Mesendoderm (in vitro differentiated cells): ENCODE results near the gene RAB6B.

ENCODE experiments used
- DNase-seq: peaks from one replicate; pipeline ENCODE4 v3.0.0; 2013
- H2AK5ac ChIP-seq: 2 replicates; pipeline ENCODE4 v1.6.1; 2013; ENCODE audit warnings: low read length, inconsistent platforms
- H2BK120ac ChIP-seq: 2 replicates; pipeline ENCODE4 v1.6.1; 2013; ENCODE audit warnings: low read depth, mild to moderate bottlenecking, low read length, moderate library complexity, mixed read lengths
- H2BK15ac ChIP-seq: replicated peaks from 2 replicates; pipeline ENCODE4 v1.6.1; 2013; ENCODE audit warnings: low read depth, mild to moderate bottlenecking, moderate library complexity
- H2BK5ac ChIP-seq: 2 replicates; pipeline ENCODE4 v1.6.1; 2013; ENCODE audit warnings: low read length, inconsistent platforms
- H3K18ac ChIP-seq: 2 replicates; pipeline ENCODE4 v1.6.1; 2013; ENCODE audit warnings: mild to moderate bottlenecking, low read length, mixed read lengths
- H3K23ac ChIP-seq: one replicate; pipeline ENCODE4 v1.6.1; 2013; ENCODE audit warnings: low read length
- H3K27ac ChIP-seq: 2 replicates; pipeline ENCODE4 v1.5.1; 2013; ENCODE audit warnings: low read depth, mild to moderate bottlenecking, inconsistent platforms, low read length, moderate library complexity
- H3K27me3 ChIP-seq: 2 replicates; pipeline ENCODE4 v1.6.1; 2013; ENCODE audit warnings: low read length, control low read depth, mild to moderate bottlenecking, inconsistent platforms; ENCODE audit not compliant: insufficient read depth, poor library complexity
- H3K36me3 ChIP-seq: 2 replicates; pipeline ENCODE4 v1.6.1; 2013; ENCODE audit warnings: low read length, inconsistent platforms; ENCODE audit not compliant: control insufficient read depth, insufficient read depth
- H3K4ac ChIP-seq: one replicate; pipeline ENCODE4 v1.6.1; 2013; ENCODE audit warnings: low read depth, mild to moderate bottlenecking, low read length, moderate library complexity
- H3K4me1 ChIP-seq: 2 replicates; pipeline ENCODE4 v1.6.1; 2013; ENCODE audit warnings: low read depth, low read length, inconsistent platforms; ENCODE audit not compliant: control insufficient read depth
- H3K4me2 ChIP-seq: 2 replicates; pipeline ENCODE4 v1.6.1; 2013; ENCODE audit warnings: low read length
- H3K4me3 ChIP-seq: 2 replicates; pipeline ENCODE4 v1.5.1; 2013; ENCODE audit warnings: mild to moderate bottlenecking, low read length
- H3K56ac ChIP-seq: one replicate; pipeline ENCODE4 v1.6.1; 2013; ENCODE audit warnings: low read length
- H3K79me1 ChIP-seq: 2 replicates; pipeline ENCODE4 v1.6.1; 2013; ENCODE audit warnings: low read length, inconsistent platforms
- H3K79me2 ChIP-seq: 2 replicates; pipeline ENCODE4 v1.6.1; 2013; ENCODE audit warnings: mild to moderate bottlenecking, low read length; ENCODE audit not compliant: control insufficient read depth, insufficient read depth
- H3K9ac ChIP-seq: 2 replicates; pipeline ENCODE4 v1.6.1; 2013; ENCODE audit warnings: low read length, inconsistent platforms
- H4K5ac ChIP-seq: one replicate; pipeline ENCODE4 v1.6.1; 2013; ENCODE audit warnings: low read length
- H4K8ac ChIP-seq: one replicate; pipeline ENCODE4 v1.6.1; 2013; ENCODE audit warnings: low read depth, mild to moderate bottlenecking, control low read depth, low read length, moderate library complexity
- WGBS: extraction: QIAGEN DNeasy Blood & Tissue Kit; methylation state at CpG from one replicate; pipeline ENCODE4 v1.1.7; 2013; ENCODE audit warnings: low lambda C conversion rate, missing lambda C conversion rate; ENCODE audit not compliant: insufficient coverage; ENCODE audit errors: extremely low coverage; 5-methylcytosine and 5-hydroxymethylcytosine counted together

The RAB6B gene

DNA sequence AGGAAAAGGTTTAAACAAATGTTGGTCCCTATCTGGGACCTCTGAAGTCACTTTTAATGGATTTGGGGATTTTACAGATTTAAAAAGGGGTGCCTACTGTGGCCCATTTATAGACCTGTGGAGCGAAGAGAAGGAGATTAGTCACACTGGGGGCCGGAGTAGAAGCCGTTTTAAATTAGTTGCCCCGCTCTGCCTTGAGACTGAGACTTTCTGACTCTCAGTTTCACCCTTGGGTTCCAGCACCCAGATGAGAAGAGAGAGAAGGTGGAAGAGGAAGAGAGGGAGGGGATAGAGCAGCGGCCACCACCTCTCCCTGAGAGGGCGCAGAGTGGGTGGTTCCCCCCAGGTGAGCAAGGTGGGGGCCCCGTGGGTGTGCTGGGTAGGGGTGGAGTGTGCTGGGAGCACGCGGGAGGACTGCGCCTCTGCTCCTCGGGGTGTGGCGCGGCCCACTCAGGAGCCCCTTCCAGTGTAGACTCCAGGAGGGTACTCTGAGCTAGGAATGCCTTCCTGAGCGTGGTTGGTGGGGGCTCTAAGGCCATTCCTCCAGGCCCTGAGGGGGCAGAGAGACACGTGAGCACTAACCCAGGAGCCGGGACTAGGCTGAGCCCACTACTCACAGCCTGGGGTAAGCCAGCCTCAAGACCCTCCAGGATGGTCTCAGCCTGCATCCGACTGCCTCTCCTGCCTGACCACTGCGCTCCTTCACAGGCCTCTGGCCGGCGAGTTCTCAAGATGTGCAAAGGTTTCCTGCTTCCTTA, 32.6 kb upstream of the RAB6B start:
- Histone ChIP-seq H2BK15ac (no peak overlapping the region), H3K27ac (no peak overlapping the region), H3K79me2 (no peaks in the 10 kb centered on the region), H4K5ac (no peak overlapping the region), H4K8ac (no peak overlapping the region), H3K36me3 (no peaks in the 10 kb centered on the region), H3K18ac (no peak overlapping the region), H3K27me3 (no peaks in the 10 kb centered on the region), H3K4me3 (no peak overlapping the region), H2AK5ac (no peak overlapping the region), H2BK5ac (no peak overlapping the region), H3K56ac (peak overlapping the region; percentile 80), H2BK120ac (no peak overlapping the region), H3K23ac (no peak overlapping the region), H3K4me2 (no peak overlapping the region), H3K9ac (no peak overlapping the region), H3K4ac (no peak overlapping the region), H3K4me1 (peaks cover 3% of the 10 kb centered on the region), H3K79me1 (no peaks in the 10 kb centered on the region)
- DNase-seq, result no peak
- WGBS, result no CpG with 5 or more reads among the region's 20 CpGs

DNA sequence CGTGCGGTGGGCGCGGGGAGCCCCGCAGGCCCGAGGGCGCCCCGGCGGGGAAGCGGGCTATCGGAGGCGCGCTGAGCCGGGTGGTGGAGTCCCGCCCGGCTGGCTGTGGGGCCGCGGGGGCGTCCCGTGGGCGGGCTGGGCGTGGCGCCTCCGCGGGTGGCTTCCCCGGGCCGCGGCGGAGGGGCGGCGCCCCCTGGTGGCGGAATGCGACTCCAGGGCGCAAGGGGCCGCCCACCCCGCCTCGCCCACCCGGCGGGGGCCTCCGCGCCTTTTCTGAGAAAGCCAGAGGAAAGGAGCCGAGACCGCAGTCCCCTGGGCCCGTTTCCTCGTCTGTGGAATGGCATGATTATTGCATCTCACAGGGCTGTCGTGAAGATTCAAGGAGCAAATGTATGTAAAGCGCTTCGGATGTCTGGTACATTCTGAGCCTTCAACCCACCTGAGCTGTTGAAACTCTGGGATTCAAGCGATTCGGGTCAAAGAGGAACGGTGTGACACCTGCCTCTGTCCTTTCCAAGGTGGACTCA, 31.9 kb upstream of the RAB6B start:
- peak; percentile 34 for DNase-seq
- peak overlapping the region; percentile 72 for H3K4me2 ChIP-seq
- no peaks in the 10 kb centered on the region for H3K27me3 ChIP-seq
- no peak overlapping the region for H3K4me3 ChIP-seq
- H4K8ac ChIP-seq, result no peak overlapping the region
- no peak overlapping the region for H3K27ac ChIP-seq
- H2BK120ac ChIP-seq, result no peak overlapping the region
- no peak overlapping the region for H3K4ac ChIP-seq
- H3K36me3 ChIP-seq, result no peaks in the 10 kb centered on the region
- peaks cover 3% of the 10 kb centered on the region for H3K4me1 ChIP-seq
- peak overlapping the region; percentile 7 for H3K18ac ChIP-seq
- H2AK5ac ChIP-seq, result no peak overlapping the region
- H2BK5ac ChIP-seq, result no peak overlapping the region
- H3K9ac ChIP-seq, result peak overlapping the region; percentile 56
- no peak overlapping the region for H2BK15ac ChIP-seq
- H3K23ac ChIP-seq, result peak overlapping the region; percentile 35
- no peaks in the 10 kb centered on the region for H3K79me2 ChIP-seq
- H3K79me1 ChIP-seq, result no peaks in the 10 kb centered on the region
- peak overlapping the region; percentile 80 for H3K56ac ChIP-seq
- H4K5ac ChIP-seq, result no peak overlapping the region
- no CpG with 5 or more reads among the region's 51 CpGs for WGBS

DNA sequence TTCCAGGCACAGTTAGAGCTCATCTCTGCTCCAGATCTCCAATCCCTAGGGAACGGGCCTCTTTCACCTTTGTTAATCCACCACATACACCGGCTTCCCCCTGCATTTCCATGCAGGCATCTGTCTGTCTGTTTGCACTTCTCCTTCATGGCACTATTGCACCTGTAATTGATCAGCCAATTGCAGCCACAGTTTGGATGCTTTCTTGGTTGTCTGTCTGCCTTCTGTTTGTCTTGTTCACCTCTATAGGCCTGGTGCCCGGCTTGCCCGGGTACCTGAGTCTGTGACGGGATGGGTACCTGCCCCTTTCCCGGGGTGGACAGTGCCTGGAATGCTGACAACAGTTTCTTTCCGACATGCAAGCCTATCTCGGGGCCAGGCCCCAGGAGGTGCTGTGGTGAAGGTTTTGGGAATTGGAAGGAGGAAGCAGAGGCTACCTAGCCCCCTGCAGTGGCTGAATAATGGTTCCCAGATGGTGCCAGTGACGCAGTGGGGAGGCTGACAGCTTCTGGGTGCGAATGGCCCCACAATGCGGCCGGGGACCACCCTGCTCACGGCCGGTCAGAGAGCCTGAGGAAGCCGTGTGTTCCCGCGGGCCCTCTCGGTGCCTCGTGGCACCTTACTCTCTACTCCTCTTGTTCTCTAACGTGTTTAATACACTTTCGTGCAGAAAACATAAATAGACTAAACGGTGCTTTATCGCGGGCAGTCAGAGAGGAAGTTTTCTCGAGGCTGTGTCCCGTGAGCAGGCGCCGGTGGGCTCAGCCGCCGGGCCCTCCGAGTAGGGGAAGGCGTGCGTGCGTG, 31.3 kb upstream of the RAB6B start:
- Histone ChIP-seq H3K27ac (no peak overlapping the region), H3K4ac (no peak overlapping the region), H2AK5ac (no peak overlapping the region), H3K56ac (peak overlapping the region; percentile 65), H4K8ac (no peak overlapping the region), H4K5ac (no peak overlapping the region), H3K79me2 (no peaks in the 10 kb centered on the region), H3K4me1 (peaks cover 3% of the 10 kb centered on the region), H3K4me3 (peak overlapping the region; percentile 13), H3K23ac (peak overlapping the region; percentile 35), H3K27me3 (no peaks in the 10 kb centered on the region), H3K4me2 (peak overlapping the region; percentile 72), H2BK15ac (no peak overlapping the region), H2BK120ac (no peak overlapping the region), H3K9ac (peak overlapping the region; percentile 56), H3K18ac (peak overlapping the region; percentile 7), H2BK5ac (no peak overlapping the region), H3K36me3 (no peaks in the 10 kb centered on the region), H3K79me1 (no peaks in the 10 kb centered on the region)
- DNase-seq, result peak; percentile 71
- WGBS, result no CpG with 5 or more reads among the region's 34 CpGs

DNA sequence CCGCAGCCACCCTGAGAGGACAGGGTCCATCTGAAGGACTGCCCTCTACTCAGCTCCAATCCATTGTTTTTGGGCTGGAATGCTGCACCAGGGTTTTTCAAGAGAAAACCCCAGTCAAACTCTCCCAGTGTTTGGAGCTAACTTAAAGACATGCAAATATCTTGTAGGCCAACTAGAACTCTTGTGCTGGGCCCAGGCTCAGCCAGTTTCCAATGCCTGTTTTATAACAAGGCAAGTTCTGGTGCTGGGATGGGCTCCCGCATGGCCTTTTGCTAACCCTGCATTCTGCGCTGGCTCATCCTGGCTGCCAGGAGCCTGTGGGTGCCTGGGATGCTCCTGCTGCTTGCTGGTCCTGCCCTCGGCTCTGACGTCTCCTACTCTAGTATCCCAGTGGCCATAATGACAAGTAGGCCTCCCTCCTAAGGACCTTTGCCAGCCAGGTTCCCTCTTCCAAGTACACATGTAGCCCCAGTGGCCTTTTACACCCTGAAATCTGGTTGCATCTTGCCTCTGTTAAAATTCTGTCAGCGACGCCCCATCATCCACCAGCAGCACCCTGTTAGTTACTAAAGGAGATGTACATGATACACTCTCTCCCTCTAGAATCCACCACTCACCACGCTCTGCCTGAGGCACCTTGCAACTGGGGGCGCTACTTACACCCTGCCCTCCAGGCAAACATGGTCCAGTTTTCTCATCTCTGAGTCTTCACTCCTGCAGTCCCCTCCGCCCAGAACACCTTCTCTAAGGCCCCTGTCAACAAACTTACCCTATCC, 30.5 kb upstream of the RAB6B start:
- no peak overlapping the region for H3K27ac ChIP-seq
- no peaks in the 10 kb centered on the region for H3K79me2 ChIP-seq
- H3K4me3 ChIP-seq, result no peak overlapping the region
- H3K23ac ChIP-seq, result no peak overlapping the region
- no peaks in the 10 kb centered on the region for H3K79me1 ChIP-seq
- no peaks in the 10 kb centered on the region for H3K27me3 ChIP-seq
- no peak for DNase-seq
- H2AK5ac ChIP-seq, result no peak overlapping the region
- H2BK15ac ChIP-seq, result no peak overlapping the region
- WGBS, result no CpG with 5 or more reads among the region's 10 CpGs
- no peak overlapping the region for H2BK120ac ChIP-seq
- H3K56ac ChIP-seq, result no peak overlapping the region
- H3K18ac ChIP-seq, result no peak overlapping the region
- H2BK5ac ChIP-seq, result no peak overlapping the region
- H3K36me3 ChIP-seq, result no peaks in the 10 kb centered on the region
- no peak overlapping the region for H4K5ac ChIP-seq
- no peak overlapping the region for H3K9ac ChIP-seq
- no peak overlapping the region for H4K8ac ChIP-seq
- no peak overlapping the region for H3K4ac ChIP-seq
- H3K4me2 ChIP-seq, result no peak overlapping the region
- H3K4me1 ChIP-seq, result peaks cover 3% of the 10 kb centered on the region

DNA sequence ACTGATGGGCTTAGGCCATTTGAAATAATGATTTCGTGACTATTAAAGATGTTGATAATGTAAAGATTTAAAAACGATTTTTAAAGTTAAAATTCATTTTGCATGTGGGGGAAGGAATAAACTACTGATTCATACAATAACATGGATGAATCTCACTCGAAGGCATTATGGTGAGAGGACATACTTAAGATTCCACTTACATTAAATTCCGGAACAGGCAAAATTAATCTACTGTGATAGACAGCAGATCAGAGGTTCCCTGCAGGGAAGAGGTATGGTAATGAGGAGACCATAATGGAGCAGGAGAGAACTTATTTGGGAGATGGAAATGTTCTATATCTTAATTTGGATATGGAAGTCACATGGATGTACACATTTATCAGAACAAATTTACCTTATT, 28.4 kb upstream of the RAB6B start:
- Histone ChIP-seq H2BK5ac (no peak overlapping the region), H3K18ac (no peak overlapping the region), H3K27me3 (no peaks in the 10 kb centered on the region), H3K9ac (no peak overlapping the region), H3K4me2 (no peak overlapping the region), H3K4me3 (no peak overlapping the region), H3K27ac (no peak overlapping the region), H3K56ac (no peak overlapping the region), H2AK5ac (no peak overlapping the region), H3K79me2 (no peaks in the 10 kb centered on the region), H3K4me1 (peaks cover 3% of the 10 kb centered on the region), H3K23ac (no peak overlapping the region), H4K8ac (no peak overlapping the region), H3K79me1 (no peaks in the 10 kb centered on the region), H3K36me3 (no peaks in the 10 kb centered on the region), H3K4ac (no peak overlapping the region), H2BK15ac (no peak overlapping the region), H2BK120ac (no peak overlapping the region), H4K5ac (no peak overlapping the region)
- no peak for DNase-seq
- WGBS, result 100% methylated on average over 2 of the region's 4 CpGs
